SK-MEL-5 (cell line): ENCODE data around the gene TRA2B. TPM values are rescaled to one million over a fixed set of nuclear protein-coding genes. Genes with fewer than 3 reads are reported as not detected.

Experiments used
- DNase-seq: peaks from one replicate; pipeline ENCODE4 v3.0.0-alpha.2; 2016; ENCODE audit warnings: low read depth, low spot score
- in situ Hi-C: cut with HindIII; loops from 2 replicates; pipeline ENCODE4 v1.10.0; 2016; ENCODE audit warnings: low sequenced_read_pairs, high pct_unique_total_duplicates, low pct_unique_long_range_greater_than_20kb
- total RNA-seq: library from RNA; depleted of rRNA; stranded (reverse); fragments of >200 nt; shearing (Covaris generic); gene quantifications from 2 replicates; pipeline ENCODE4 v1.2.3, GENCODE V29; 2014

The TRA2B gene
- total RNA-seq, 1 experiment from 2014 or later = 235 TPM

DNA sequence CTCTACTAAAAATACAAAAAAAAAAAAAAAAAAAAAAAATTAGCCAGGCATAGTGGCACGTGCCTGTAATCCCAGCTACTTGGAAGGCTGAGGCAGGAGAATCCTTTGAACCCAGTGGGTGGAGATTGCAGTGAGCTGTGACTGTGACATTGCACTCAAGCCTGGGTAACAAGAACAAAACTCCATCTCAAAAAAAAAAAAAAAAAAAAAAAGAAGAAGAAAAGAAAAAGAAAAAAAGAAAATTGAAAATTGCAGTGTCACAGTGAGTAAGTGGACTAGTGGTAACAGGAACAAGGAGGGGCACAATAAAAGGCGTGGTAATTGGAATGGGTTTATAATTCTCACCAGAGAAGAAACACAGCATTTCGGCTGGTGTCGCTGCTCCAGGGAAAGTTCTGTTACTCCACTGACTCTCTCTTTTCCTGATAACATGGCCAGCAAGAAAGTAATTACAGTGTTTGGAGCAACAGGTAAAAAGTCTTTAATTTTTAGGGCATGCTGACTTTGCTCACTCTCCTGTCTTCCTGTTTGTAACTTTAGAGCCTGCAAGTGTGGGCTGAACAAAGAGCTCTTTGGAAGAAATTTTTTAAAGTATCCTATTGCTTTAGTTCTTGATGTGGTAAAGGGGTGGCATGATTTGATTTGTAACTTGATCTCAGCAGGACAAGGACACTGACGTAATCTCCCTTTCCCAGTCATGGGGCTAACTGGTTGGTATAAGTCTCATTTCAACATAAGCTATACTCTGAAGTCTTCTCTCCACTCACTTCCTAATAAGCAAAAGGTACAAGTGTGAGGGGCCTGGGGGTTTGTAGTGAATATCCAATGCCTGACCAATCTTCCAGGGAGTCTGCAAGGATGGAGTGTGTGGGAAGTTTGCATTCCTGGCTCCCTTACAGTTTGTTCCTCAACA lies 22.1 kb upstream of the TRA2B start:
- peak; percentile 92 for DNase-seq
- in situ Hi-C loops = no loop called here

- no peak for DNase-seq
- in situ Hi-C loops = no loop called here
Measured at GRCh38 chr3:185958626-185959025, 20.8 kb upstream of the TRA2B start.

DNA sequence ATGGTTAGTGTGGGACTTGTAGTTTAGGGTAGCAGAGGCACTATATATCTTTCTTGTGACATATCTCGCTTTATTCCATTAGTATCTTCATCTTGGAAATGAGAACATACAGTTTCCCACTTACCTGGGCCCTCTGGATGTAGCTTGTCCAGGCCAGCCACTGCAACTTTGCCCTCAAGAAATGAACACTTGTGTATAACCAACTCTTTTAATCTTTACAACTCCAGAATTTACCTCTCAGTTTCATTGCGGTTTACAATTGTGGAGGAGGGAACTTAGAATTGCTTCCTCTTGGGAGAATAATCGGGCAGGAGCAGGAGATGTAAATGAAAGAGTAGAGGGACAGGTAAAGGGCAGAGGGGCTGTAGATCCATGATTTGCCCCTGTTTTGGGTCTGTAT lies 18.4 kb upstream of the TRA2B start:
- DNase-seq = no peak
- in situ Hi-C loops = no loop called here

DNA sequence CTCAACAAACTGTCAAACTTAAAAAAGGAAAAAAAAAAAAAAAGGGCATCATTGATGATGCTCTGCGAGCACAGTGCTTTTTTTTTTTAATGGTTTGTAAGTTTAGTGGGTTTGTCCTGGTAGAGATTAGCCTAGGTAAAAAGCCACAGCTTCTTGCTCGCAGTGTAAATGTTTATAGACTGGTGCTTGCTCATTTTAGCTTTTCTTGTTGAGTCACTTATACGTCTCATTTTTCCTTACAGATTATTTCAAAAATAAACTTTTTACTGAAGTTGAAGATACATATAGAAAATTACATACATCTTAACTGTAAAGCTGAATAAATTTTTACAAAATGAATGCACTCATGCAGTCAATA lies 16.5 kb upstream of the TRA2B start:
- no peak for DNase-seq
- in situ Hi-C loops = no loop called here

DNA sequence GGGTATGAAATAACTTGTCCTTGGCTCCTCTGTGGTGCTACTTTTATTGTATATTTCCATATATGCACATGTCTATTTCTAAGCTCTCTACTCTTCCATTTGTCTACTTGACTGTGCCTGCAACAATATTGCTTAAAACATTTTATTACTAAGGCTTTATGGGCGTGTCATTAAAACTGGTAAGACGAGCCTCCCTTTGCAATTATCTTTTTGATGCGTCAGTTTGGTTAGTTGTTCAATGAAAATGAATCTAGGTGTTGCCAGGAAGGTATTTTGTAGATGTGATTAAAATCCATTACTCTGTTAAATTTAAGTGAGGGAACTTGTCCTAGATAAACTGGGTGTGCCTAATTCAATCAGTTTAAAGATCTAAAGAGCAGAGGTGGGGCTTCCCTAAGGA lies 12.9 kb upstream of the TRA2B start:
- in situ Hi-C loops = no loop called here
- DNase-seq = no peak

- no peak for DNase-seq
- in situ Hi-C loops = no loop called here
Measured at GRCh38 chr3:185949515-185949914, 11.7 kb upstream of the TRA2B start.

- in situ Hi-C loops = no loop called here
- DNase-seq = no peak
Measured at GRCh38 chr3:185948292-185948691, 10.5 kb upstream of the TRA2B start.

GRCh38 chr3:185943760-185944106 lies 5.9 kb upstream of the TRA2B start:
- DNase-seq = no peak

GRCh38 chr3:185942907-185943759 lies 5.3 kb upstream of the TRA2B start:
- in situ Hi-C loops = no loop called here
- DNase-seq = peak; percentile 92

More at GRCh38 chr3:185943760-185944106, 5.9 kb upstream of the TRA2B start:
- in situ Hi-C loops = no loop called here

- no peak for DNase-seq
- in situ Hi-C loops = no loop called here
Measured at GRCh38 chr3:185942396-185942795, 4.6 kb upstream of the TRA2B start.

- in situ Hi-C loops = no loop called here
- DNase-seq = no peak
Measured at GRCh38 chr3:185940951-185941350, 3.1 kb upstream of the TRA2B start.

DNA sequence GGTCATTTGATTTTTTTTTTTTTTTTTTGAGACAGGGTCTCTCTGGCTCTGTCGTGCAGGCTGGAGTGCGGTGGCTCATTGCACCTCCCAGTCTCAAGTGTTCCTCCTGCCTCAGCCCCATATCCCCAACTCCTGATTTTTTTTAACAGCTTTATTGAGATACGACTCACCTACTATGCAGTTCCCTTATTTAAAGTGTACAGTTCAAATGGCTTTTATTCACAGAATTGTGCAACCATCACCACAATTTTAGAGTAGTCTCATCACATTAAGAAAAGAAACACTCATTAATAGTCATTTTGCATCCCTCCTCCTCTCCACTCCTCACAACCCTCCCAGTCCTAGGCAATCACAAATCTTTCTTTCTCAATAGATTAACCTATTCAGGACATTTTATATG lies 1.9 kb upstream of the TRA2B start:
- no peak for DNase-seq
- in situ Hi-C loops = no loop called here

DNA sequence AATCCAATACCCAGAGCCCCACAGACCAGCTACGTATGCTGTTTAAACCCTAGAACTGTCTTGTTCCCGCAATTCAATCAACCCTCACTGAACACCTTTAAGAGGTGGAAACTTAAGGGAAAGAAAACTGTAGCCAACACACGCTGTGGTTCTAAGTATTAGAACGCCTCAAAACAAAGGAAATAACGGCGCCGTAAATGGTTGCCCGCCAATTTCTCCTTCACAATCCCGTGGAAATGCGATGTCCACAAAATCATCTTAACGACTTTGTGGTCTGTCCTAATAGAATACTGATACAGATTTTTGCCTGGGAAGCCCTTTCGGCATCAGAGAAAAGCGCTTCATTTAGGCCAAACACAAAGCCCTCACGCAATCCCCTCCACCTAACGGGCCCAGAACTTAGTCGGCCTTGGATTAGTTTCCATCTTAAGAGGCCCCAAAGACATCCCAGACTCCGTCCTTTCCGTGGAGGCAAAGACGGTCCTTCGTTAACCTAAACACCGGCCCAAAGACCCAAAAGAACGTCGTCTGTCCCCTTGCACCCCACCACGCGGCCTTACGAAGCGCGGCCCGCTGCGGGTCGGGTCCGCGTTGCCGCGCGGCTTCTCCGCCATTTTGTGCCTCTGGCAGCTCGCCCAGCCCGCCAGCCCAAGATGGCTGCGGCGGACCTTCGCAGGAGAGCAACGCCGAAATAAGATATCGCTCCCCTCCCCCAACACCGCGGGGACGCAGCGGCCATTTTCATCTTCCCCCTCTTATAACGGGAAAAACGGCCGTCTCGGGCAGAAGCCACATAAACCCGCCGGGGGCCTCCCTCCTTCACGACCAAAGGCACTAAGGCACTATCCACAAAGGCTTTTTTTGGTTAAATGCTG lies 763 bp downstream of the TRA2B start:
- DNase-seq = peak; percentile 87
- in situ Hi-C loops = no loop called here

DNA sequence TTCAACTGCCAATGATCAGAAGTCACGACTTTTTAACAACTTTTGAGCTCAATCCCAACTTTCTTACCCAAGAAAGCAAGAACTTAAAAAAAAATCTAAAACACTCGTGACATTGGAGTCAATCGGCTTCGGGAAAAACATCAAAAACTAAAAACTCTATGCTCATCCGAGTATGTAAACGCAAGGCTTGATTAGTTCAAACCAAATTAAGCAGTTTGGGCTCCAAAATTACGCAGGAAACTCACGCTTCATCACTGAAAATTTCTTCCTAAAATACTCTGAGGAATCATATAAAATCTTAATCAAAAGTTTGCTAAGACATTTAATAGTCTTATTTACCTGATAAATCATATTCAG lies 1.6 kb downstream of the TRA2B start:
- in situ Hi-C loops = no loop called here
- no peak for DNase-seq

DNA sequence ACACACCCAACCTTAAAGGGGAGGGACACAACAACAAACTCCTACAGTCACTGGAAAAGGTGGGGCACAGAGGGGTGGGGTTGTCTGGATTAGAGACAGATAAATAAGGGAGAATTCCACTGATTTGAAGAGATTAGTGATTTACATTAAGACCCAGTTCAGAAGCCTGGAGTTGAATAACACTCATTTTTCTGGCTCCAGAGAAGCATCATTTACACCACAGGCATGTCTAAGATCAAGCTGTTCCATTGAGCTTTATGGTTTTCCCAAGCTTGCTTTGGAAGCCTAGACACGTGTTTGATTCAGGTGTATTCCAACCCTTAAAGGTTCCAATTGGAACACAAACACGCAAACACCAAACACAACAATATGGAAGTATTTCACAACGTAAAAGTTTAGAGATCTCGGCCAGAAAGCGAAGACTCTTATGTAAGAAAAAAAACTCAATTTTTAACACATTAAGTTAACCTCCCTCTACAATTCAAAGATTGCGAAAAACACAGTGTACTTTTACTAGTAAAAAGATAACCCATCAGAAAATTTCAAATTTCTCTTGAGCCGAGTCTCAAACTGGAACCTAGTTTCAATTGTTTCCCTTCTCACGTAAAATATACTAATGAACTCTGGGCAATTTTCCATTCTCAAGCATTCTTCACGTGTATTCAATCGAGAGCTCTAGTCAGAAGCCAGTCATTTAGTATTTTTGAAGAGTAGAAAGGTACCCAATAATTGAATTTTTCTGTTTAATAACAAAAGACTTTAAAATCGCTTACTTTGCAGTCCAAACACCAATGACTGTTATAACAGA lies 2.1 kb downstream of the TRA2B start:
- no peak for DNase-seq
- in situ Hi-C loops = no loop called here

DNA sequence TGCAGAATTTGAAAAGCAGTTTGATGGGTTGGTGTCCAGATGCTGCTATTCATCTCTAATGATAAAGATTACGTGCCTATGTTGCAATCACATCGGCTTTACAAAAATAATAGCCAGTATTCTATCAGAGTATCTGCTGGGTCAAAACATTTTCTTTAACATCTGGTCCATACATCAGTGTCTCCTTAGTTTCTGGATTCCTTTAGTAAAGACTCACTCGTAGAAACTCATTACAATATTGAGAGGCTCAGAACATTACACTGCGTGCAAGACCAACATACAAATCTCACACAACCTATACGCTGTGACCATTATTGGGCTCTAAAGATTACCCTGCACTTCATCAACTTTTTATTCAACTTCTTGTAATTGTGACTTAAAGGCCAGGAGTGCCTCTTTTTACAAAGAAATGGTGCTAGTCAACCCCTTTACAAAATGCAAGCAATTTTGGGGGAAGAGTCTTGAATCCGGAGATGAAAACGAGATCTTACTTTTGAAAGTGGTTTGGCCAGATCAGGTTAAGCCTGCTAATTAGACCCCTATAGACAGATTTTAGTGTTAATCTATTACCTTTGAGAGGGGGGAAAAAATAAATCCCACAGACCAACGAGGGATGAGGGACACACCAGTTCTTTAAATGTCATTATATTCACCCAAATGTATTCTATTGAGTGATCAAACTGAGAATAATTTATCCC lies 2.9 kb downstream of the TRA2B start:
- DNase-seq = no peak
- in situ Hi-C loops = no loop called here

- in situ Hi-C loops = no loop called here
Measured at GRCh38 chr3:185934174-185934557, 3.6 kb downstream of the TRA2B start.

More at GRCh38 chr3:185934174-185934557, 3.6 kb downstream of the TRA2B start:
- DNase-seq = no peak
